ENCODE results near the gene HSPG2. TPM values are rescaled to one million over a fixed set of nuclear protein-coding genes. Genes with fewer than 3 reads are reported as not detected.
"Not testable (repeated sequence)": the region's sequence is repeated elsewhere in the genome, so short reads cannot be mapped to it uniquely, and the experiment has no call there.

The HSPG2 gene
- total and polyA plus RNA-seq, 2 donors, result 10.2 to 37.3 TPM

- H3K36me3 ChIP-seq (ENCODE audit: control insufficient read depth in 2 of 2, insufficient read depth in 2 of 2, low read length in 1 of 2); H3K4me3 ChIP-seq (ENCODE audit: low read length in 2 of 2); H3K27me3 ChIP-seq (ENCODE audit: control insufficient read depth in 2 of 2, insufficient read depth in 1 of 2, low read length in 1 of 2); H3K4me1 ChIP-seq (ENCODE audit: control insufficient read depth in 2 of 2, insufficient read depth in 2 of 2, low read length in 2 of 2); H3K27ac ChIP-seq (ENCODE audit: low read depth in 1 of 2, low read length in 1 of 2); DNase-seq (ENCODE audit: low read depth in 6 of 9, low spot score in 9 of 9); H3K9me3 ChIP-seq (ENCODE audit: control insufficient read depth in 2 of 2, insufficient read depth in 1 of 2, low read length in 1 of 2): not testable (repeated sequence)
- WGBS, result 97% methylated on average over 9 of the region's 9 CpGs
Measured at GRCh38 chr1:21975296-21975695, 38.2 kb upstream of the HSPG2 start.

- H3K27ac ChIP-seq (ENCODE audit: low read depth in 1 of 2, low read length in 1 of 2); H3K27me3 ChIP-seq (ENCODE audit: control insufficient read depth in 2 of 2, insufficient read depth in 1 of 2, low read length in 1 of 2); H3K9me3 ChIP-seq (ENCODE audit: control insufficient read depth in 2 of 2, insufficient read depth in 1 of 2, low read length in 1 of 2); H3K4me1 ChIP-seq (ENCODE audit: control insufficient read depth in 2 of 2, insufficient read depth in 2 of 2, low read length in 2 of 2); DNase-seq (ENCODE audit: low read depth in 6 of 9, low spot score in 9 of 9); H3K4me3 ChIP-seq (ENCODE audit: low read length in 2 of 2); H3K36me3 ChIP-seq (ENCODE audit: control insufficient read depth in 2 of 2, insufficient read depth in 2 of 2, low read length in 1 of 2): not testable (repeated sequence)
- 97% methylated on average over 6 of the region's 6 CpGs for WGBS
Measured at GRCh38 chr1:21974699-21975098, 37.6 kb upstream of the HSPG2 start.

- not testable (repeated sequence) for H3K4me3 ChIP-seq (ENCODE audit: low read length in 2 of 2); H3K27ac ChIP-seq (ENCODE audit: low read depth in 1 of 2, low read length in 1 of 2); H3K4me1 ChIP-seq (ENCODE audit: control insufficient read depth in 2 of 2, insufficient read depth in 2 of 2, low read length in 2 of 2); DNase-seq (ENCODE audit: low read depth in 6 of 9, low spot score in 9 of 9); H3K27me3 ChIP-seq (ENCODE audit: control insufficient read depth in 2 of 2, insufficient read depth in 1 of 2, low read length in 1 of 2); H3K9me3 ChIP-seq (ENCODE audit: control insufficient read depth in 2 of 2, insufficient read depth in 1 of 2, low read length in 1 of 2); H3K36me3 ChIP-seq (ENCODE audit: control insufficient read depth in 2 of 2, insufficient read depth in 2 of 2, low read length in 1 of 2)
- 96% methylated on average over 7 of the region's 8 CpGs for WGBS
Measured at GRCh38 chr1:21973948-21974347, 36.8 kb upstream of the HSPG2 start.

- WGBS, result 65% methylated on average over 2 of the region's 2 CpGs
Measured at GRCh38 chr1:21972973-21973441, 35.9 kb upstream of the HSPG2 start.

DNA sequence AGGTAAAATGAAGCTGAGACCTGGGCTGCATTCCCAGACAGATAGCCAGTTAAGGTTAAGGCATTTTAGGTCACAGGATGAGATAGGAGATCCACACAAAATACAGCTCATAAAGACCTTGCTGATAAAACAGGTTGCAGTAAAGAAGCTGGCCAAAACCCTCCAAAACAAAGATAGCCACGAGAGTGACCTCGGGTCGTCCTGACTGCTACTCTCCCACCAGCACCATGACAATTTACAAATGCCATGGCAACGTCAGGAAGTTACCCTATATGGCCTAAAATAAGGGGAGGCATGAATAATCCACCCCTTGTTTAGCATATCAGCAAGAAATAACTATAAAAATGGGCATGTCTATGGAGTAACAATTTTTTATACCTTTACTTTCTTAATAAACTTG lies 33.4 kb upstream of the HSPG2 start:
- not testable (repeated sequence) for H3K27ac ChIP-seq (ENCODE audit: low read depth in 1 of 2, low read length in 1 of 2); DNase-seq (ENCODE audit: low read depth in 6 of 9, low spot score in 9 of 9); H3K4me3 ChIP-seq (ENCODE audit: low read length in 2 of 2); H3K9me3 ChIP-seq (ENCODE audit: control insufficient read depth in 2 of 2, insufficient read depth in 1 of 2, low read length in 1 of 2); H3K36me3 ChIP-seq (ENCODE audit: control insufficient read depth in 2 of 2, insufficient read depth in 2 of 2, low read length in 1 of 2); H3K4me1 ChIP-seq (ENCODE audit: control insufficient read depth in 2 of 2, insufficient read depth in 2 of 2, low read length in 2 of 2); H3K27me3 ChIP-seq (ENCODE audit: control insufficient read depth in 2 of 2, insufficient read depth in 1 of 2, low read length in 1 of 2)
- 87% methylated on average over 4 of the region's 4 CpGs for WGBS

More at GRCh38 chr1:21972973-21973441, 35.9 kb upstream of the HSPG2 start:
- not testable (repeated sequence) for H3K4me1 ChIP-seq (ENCODE audit: control insufficient read depth in 2 of 2, insufficient read depth in 2 of 2, low read length in 2 of 2); H3K36me3 ChIP-seq (ENCODE audit: control insufficient read depth in 2 of 2, insufficient read depth in 2 of 2, low read length in 1 of 2); H3K27me3 ChIP-seq (ENCODE audit: control insufficient read depth in 2 of 2, insufficient read depth in 1 of 2, low read length in 1 of 2); DNase-seq (ENCODE audit: low read depth in 6 of 9, low spot score in 9 of 9); H3K27ac ChIP-seq (ENCODE audit: low read depth in 1 of 2, low read length in 1 of 2); H3K9me3 ChIP-seq (ENCODE audit: control insufficient read depth in 2 of 2, insufficient read depth in 1 of 2, low read length in 1 of 2); H3K4me3 ChIP-seq (ENCODE audit: low read length in 2 of 2)

GRCh38 chr1:21969066-21969465 lies 32.0 kb upstream of the HSPG2 start:
- not testable (repeated sequence) for H3K27me3 ChIP-seq (ENCODE audit: control insufficient read depth in 2 of 2, insufficient read depth in 1 of 2, low read length in 1 of 2); H3K27ac ChIP-seq (ENCODE audit: low read depth in 1 of 2, low read length in 1 of 2); H3K4me1 ChIP-seq (ENCODE audit: control insufficient read depth in 2 of 2, insufficient read depth in 2 of 2, low read length in 2 of 2); H3K9me3 ChIP-seq (ENCODE audit: control insufficient read depth in 2 of 2, insufficient read depth in 1 of 2, low read length in 1 of 2); H3K4me3 ChIP-seq (ENCODE audit: low read length in 2 of 2); H3K36me3 ChIP-seq (ENCODE audit: control insufficient read depth in 2 of 2, insufficient read depth in 2 of 2, low read length in 1 of 2); DNase-seq (ENCODE audit: low read depth in 6 of 9, low spot score in 9 of 9)
- WGBS, result 87% methylated on average over 5 of the region's 5 CpGs

DNA sequence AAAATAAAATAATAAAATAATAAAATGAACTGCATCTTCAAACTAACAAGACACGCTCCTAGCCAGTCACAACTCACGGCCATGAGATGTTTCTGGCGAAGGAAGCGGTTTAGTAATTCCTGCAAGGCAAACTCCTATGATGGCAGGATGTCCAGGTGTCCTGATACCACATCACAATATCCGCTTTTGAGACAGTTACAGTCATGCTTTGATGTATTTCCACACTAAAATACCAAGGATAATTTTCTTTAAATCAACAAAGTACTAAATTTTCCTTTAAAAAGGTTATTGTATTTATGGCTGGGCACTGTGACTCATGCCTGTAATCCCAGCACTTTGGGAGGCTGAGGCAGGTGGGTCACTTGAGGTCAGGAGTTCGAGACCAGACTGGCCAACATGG lies 30.1 kb upstream of the HSPG2 start:
- 93% methylated on average over 6 of the region's 6 CpGs for WGBS

GRCh38 chr1:21966247-21967000 lies 29.3 kb upstream of the HSPG2 start:
- Histone ChIP-seq H3K27ac (ENCODE audit: low read depth in 1 of 2, low read length in 1 of 2) (no peak overlapping the region), H3K4me1 (ENCODE audit: control insufficient read depth in 2 of 2, insufficient read depth in 2 of 2, low read length in 2 of 2) (no peaks in the 10 kb centered on the region), H3K9me3 (ENCODE audit: control insufficient read depth in 2 of 2, insufficient read depth in 1 of 2, low read length in 1 of 2) (no peaks in the 10 kb centered on the region), H3K4me3 (ENCODE audit: low read length in 2 of 2) (no peak overlapping the region), H3K36me3 (ENCODE audit: control insufficient read depth in 2 of 2, insufficient read depth in 2 of 2, low read length in 1 of 2) (no peaks in the 10 kb centered on the region), H3K27me3 (ENCODE audit: control insufficient read depth in 2 of 2, insufficient read depth in 1 of 2, low read length in 1 of 2) (no peaks in the 10 kb centered on the region)
- WGBS, result 95% methylated on average over 15 of the region's 15 CpGs
- no peak for DNase-seq (ENCODE audit: low read depth in 6 of 9, low spot score in 9 of 9)

More for the DNA sequence above, 30.1 kb upstream of the HSPG2 start:
- not testable (repeated sequence) for H3K27me3 ChIP-seq (ENCODE audit: control insufficient read depth in 2 of 2, insufficient read depth in 1 of 2, low read length in 1 of 2); H3K4me1 ChIP-seq (ENCODE audit: control insufficient read depth in 2 of 2, insufficient read depth in 2 of 2, low read length in 2 of 2); DNase-seq (ENCODE audit: low read depth in 6 of 9, low spot score in 9 of 9); H3K9me3 ChIP-seq (ENCODE audit: control insufficient read depth in 2 of 2, insufficient read depth in 1 of 2, low read length in 1 of 2); H3K4me3 ChIP-seq (ENCODE audit: low read length in 2 of 2); H3K27ac ChIP-seq (ENCODE audit: low read depth in 1 of 2, low read length in 1 of 2); H3K36me3 ChIP-seq (ENCODE audit: control insufficient read depth in 2 of 2, insufficient read depth in 2 of 2, low read length in 1 of 2)

DNA sequence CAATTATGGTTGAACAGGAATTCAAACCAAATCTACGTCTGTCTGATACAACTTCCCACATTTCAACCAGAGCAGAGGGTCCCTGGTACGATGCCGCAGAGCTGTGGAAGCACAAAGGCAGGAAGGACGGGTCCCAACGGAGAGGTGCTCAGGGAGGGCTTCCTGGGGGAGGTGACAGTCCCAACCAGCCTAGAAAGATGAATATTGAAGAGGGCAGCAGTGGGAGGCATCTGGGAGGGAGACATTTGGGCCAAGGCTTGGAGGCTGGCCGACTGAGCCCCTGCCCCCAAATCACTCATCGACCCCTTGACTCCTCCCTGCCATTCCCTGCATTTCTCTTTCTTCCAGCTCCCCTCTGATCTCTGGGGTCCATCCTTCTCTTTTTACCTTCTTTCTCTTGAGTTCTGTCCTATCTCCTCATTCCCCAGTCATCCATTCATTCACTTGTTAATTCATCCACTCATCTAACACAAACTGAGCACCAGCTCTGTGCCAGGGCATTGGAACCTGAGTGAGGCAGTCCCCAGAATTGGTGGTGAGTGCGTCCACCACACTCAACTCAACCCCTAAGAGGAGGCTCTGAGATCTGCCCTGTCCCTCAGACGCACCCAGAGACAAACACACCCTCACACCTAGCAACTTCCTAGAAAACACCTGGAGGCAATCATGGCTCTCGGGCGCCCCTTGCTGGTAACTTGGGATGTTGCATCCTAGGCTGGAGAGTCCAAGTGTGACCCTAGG lies 26.5 kb upstream of the HSPG2 start:
- H3K9me3 ChIP-seq (ENCODE audit: control insufficient read depth in 2 of 2, insufficient read depth in 1 of 2, low read length in 1 of 2), result no peaks in the 10 kb centered on the region
- DNase-seq (ENCODE audit: low read depth in 6 of 9, low spot score in 9 of 9), result peak in 8 of 9 donors; percentile 36 to 78 (median 60)
- no peaks in the 10 kb centered on the region for H3K27me3 ChIP-seq (ENCODE audit: control insufficient read depth in 2 of 2, insufficient read depth in 1 of 2, low read length in 1 of 2)
- no peaks in the 10 kb centered on the region for H3K4me1 ChIP-seq (ENCODE audit: control insufficient read depth in 2 of 2, insufficient read depth in 2 of 2, low read length in 2 of 2)
- H3K4me3 ChIP-seq (ENCODE audit: low read length in 2 of 2), result no peak overlapping the region
- no peaks in the 10 kb centered on the region for H3K36me3 ChIP-seq (ENCODE audit: control insufficient read depth in 2 of 2, insufficient read depth in 2 of 2, low read length in 1 of 2)
- WGBS, result 59% methylated on average over 11 of the region's 11 CpGs
- H3K27ac ChIP-seq (ENCODE audit: low read depth in 1 of 2, low read length in 1 of 2), result no peak overlapping the region
